ENCODE results near the gene VSIG4. TPM values are rescaled to one million over a fixed set of nuclear protein-coding genes. Genes with fewer than 3 reads are reported as not detected.

The VSIG4 gene
- total RNA-seq, 1 experiment from 2014 or later = 0.10 TPM

DNA sequence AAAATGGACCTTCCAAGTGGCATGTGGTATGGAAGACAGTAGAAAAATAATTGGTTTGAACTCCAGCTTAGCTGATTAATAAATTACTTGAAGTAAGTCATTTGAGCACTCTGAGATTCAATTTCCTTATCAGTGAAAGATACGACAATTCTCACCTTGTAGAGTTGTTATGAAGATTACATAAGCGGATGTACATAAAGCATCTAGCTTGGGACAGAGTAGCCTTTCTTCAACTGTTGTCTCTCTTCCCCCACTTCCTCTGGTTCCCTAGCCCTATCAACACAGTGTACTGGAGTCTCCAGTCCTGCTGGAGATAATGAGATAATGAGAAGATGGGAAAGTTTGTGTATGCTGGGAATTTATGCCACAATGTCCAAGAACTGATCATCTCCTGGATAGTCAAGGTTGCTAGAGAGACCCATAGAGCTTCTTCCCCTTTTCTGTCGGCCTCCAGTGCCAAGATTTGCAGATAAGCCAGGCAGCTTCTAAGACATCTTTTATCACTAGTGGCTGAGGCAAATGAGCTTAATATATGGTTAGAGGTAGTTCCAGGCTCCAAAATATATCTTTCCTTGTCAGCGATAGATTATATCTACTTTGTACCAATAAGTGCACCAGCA is 33.9 kb downstream of the VSIG4 start:
- CTCF ChIA-PET = no interaction called here
- POLR2A ChIA-PET = no interaction called here

DNA sequence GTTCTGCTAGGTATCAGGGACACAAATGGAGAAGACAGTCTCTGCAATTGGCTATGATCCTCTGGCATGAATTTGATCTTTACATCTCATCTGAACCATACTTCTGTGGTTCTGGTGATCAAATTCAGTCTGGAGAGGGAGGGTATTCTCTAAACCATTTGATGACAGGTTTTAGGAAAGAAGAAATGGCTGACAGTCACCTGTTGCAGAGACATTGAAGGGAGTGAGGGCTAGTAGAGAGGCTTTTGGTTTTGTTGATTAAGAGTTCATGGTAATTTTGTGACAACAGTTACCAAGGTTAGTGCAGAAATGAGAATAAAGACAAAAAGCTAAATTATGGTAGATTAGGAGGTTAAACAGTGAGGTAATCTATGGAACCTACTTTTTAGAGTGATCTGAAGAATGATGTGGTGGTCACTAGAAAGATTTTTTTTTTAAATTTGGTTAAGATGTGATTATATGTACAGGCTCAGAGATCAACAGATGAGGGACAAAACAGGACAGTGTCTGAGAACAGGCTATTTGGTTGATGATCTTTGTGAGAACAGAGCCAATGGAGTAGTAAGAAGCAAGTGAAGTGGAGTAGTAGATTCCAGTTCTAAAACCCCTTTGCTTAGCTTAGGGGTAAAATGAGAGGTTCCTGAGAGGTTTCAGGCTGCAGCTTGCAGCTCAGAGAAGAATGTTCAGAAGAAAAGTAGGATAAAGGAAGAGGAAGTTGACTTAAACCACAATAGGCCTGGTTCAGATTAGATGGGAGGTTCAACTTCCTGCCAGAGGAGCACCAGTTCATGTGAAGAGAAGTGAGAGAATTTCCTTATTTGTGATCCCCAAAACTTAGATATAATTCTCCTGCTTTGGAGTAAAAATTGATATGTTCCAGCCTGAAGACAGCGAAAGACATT is 34.7 kb downstream of the VSIG4 start:
- no TSS peak for BruUV-seq (replicated peaks)
- ATAC-seq = no peak
- CTCF ChIA-PET = no interaction called here
- Histone ChIP-seq H3K9me3 (ENCODE audit: control insufficient read depth, insufficient read depth, low read depth, low read length) (no peaks in the 10 kb centered on the region), H3K27ac (ENCODE audit: low read length) (no peak overlapping the region), H3K4me1 (ENCODE audit: control insufficient read depth, insufficient read depth, low read length) (no peaks in the 10 kb centered on the region), H3K27me3 (ENCODE audit: control insufficient read depth, insufficient read depth, low read length) (no peaks in the 10 kb centered on the region), H3K4me3 (ENCODE audit: low read depth in 2 of 2, low read length in 2 of 2) (no peak overlapping the region), H3K36me3 (ENCODE audit: control insufficient read depth, insufficient read depth, low read length) (no peaks in the 10 kb centered on the region)
- POLR2A ChIA-PET = no interaction called here
- no peak for DNase-seq (ENCODE audit: low read depth, low spot score)
- in situ Hi-C loops (cut with HindIII; ENCODE audit: low pct_unique_long_range_greater_than_20kb, low sequenced_read_pairs) (no loop called here), intact Hi-C loops (cut with micrococcal nuclease; ENCODE audit: unreplicated experiment) (no loop called here)
- TF ChIP-seq, protein P1, sequence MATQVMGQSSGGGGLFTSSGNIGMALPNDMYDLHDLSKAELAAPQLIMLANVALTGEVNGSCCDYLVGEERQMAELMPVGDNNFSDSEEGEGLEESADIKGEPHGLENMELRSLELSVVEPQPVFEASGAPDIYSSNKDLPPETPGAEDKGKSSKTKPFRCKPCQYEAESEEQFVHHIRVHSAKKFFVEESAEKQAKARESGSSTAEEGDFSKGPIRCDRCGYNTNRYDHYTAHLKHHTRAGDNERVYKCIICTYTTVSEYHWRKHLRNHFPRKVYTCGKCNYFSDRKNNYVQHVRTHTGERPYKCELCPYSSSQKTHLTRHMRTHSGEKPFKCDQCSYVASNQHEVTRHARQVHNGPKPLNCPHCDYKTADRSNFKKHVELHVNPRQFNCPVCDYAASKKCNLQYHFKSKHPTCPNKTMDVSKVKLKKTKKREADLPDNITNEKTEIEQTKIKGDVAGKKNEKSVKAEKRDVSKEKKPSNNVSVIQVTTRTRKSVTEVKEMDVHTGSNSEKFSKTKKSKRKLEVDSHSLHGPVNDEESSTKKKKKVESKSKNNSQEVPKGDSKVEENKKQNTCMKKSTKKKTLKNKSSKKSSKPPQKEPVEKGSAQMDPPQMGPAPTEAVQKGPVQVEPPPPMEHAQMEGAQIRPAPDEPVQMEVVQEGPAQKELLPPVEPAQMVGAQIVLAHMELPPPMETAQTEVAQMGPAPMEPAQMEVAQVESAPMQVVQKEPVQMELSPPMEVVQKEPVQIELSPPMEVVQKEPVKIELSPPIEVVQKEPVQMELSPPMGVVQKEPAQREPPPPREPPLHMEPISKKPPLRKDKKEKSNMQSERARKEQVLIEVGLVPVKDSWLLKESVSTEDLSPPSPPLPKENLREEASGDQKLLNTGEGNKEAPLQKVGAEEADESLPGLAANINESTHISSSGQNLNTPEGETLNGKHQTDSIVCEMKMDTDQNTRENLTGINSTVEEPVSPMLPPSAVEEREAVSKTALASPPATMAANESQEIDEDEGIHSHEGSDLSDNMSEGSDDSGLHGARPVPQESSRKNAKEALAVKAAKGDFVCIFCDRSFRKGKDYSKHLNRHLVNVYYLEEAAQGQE (IDR thresholded peaks at IDR 0.05; ENCODE audit: insufficient read depth in 1 of 2, low read depth in 2 of 2, low read length in 1 of 2) = no peak
- TF ChIP-seq TCF7L2 (IDR thresholded peaks at IDR 0.05; ENCODE audit: low read depth, low read length) (no peak), POLR2AphosphoS5 (IDR thresholded peaks at IDR 0.05; ENCODE audit: low read depth, low read length) (no peak), SIN3A (IDR thresholded peaks at IDR 0.05; ENCODE audit: borderline replicate concordance, insufficient read depth, low read depth, low read length) (no peak)
- TF ChIP-seq, protein P2, sequence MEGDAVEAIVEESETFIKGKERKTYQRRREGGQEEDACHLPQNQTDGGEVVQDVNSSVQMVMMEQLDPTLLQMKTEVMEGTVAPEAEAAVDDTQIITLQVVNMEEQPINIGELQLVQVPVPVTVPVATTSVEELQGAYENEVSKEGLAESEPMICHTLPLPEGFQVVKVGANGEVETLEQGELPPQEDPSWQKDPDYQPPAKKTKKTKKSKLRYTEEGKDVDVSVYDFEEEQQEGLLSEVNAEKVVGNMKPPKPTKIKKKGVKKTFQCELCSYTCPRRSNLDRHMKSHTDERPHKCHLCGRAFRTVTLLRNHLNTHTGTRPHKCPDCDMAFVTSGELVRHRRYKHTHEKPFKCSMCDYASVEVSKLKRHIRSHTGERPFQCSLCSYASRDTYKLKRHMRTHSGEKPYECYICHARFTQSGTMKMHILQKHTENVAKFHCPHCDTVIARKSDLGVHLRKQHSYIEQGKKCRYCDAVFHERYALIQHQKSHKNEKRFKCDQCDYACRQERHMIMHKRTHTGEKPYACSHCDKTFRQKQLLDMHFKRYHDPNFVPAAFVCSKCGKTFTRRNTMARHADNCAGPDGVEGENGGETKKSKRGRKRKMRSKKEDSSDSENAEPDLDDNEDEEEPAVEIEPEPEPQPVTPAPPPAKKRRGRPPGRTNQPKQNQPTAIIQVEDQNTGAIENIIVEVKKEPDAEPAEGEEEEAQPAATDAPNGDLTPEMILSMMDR (IDR thresholded peaks at IDR 0.05) = no peak

More for the DNA sequence above, 33.9 kb downstream of the VSIG4 start:
- Histone ChIP-seq H3K27ac (ENCODE audit: low read length) (no peak overlapping the region), H3K27me3 (ENCODE audit: control insufficient read depth, insufficient read depth, low read length) (no peaks in the 10 kb centered on the region), H3K4me1 (ENCODE audit: control insufficient read depth, insufficient read depth, low read length) (no peaks in the 10 kb centered on the region), H3K36me3 (ENCODE audit: control insufficient read depth, insufficient read depth, low read length) (no peaks in the 10 kb centered on the region), H3K4me3 (ENCODE audit: low read depth in 2 of 2, low read length in 2 of 2) (no peak overlapping the region), H3K9me3 (ENCODE audit: control insufficient read depth, insufficient read depth, low read depth, low read length) (no peaks in the 10 kb centered on the region)
- no TSS peak for BruUV-seq (replicated peaks)
- in situ Hi-C loops (cut with HindIII; ENCODE audit: low pct_unique_long_range_greater_than_20kb, low sequenced_read_pairs) (no loop called here), intact Hi-C loops (cut with micrococcal nuclease; ENCODE audit: unreplicated experiment) (no loop called here)
- DNase-seq (ENCODE audit: low read depth, low spot score) (no peak), ATAC-seq (no peak)
- TF ChIP-seq, protein P1 (IDR thresholded peaks at IDR 0.05; ENCODE audit: insufficient read depth in 1 of 2, low read depth in 2 of 2, low read length in 1 of 2) = no peak
- TF ChIP-seq POLR2AphosphoS5 (IDR thresholded peaks at IDR 0.05; ENCODE audit: low read depth, low read length) = no peak
- TF ChIP-seq, protein P2 (IDR thresholded peaks at IDR 0.05) = no peak
- TF ChIP-seq SIN3A (IDR thresholded peaks at IDR 0.05; ENCODE audit: borderline replicate concordance, insufficient read depth, low read depth, low read length) = no peak
- TF ChIP-seq TCF7L2 (IDR thresholded peaks at IDR 0.05; ENCODE audit: low read depth, low read length) = no peak

All from Panc1 (cell line).